Measurements from ENCODE around the gene TMED8.
"Not testable (repeated sequence)": the region's sequence is repeated elsewhere in the genome, so short reads cannot be mapped to it uniquely, and the experiment has no call there.

Gene TMED8, protein sequence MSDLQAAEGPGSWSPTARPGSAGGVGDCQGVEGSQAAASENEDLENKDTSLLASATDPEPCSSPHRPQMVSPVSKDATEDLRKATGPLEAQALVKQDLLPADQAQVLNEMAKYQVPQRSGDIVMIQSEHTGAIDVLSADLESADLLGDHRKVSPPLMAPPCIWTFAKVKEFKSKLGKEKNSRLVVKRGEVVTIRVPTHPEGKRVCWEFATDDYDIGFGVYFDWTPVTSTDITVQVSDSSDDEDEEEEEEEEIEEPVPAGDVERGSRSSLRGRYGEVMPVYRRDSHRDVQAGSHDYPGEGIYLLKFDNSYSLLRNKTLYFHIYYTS

DNA sequence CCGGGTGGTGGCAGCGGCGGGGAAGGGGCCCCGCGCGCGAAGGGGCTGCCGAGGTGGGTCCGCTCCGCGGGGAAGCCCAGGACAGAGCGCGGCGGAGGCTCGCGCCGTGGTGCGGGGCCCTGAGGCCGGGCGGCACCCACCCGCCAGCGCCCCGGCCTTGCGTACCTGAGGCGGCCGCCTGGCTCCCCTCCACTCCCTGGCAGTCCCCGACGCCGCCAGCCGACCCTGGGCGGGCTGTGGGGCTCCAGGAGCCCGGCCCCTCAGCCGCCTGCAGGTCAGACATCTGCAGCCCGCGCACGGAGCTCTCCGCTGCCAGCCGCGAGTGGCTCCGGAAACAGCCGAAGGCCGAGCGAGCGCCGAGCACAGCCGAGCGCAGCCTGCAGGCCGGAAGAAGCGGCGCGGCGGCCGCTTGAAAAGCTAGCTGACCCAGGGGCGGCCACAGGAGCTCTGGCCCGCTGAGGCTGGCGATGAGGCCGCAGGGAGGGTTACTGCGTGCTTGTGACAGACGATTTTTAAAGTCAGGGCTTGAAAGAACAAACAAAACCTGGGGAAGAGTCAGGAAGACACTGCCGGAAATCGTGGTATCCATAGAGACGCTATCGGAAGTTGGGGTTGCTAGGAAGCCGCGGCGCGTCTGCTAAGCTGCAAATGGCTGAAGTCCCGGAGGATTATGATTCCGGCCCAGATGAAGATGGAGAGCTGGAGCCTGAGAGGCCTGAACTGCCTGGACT, at the start of gene TMED8, which contains the start of gene SAMD15:
TSS of gene TMED8 (minus strand) at position 324 of the 731 bp plus-strand sequence. CDS start at position 283, 41 bp downstream.
TSS of gene SAMD15 (plus strand) at position 609 of the 731 bp plus-strand sequence. CDS start at position 649, 40 bp downstream.
- DNase-seq = peak; percentile 96

DNA sequence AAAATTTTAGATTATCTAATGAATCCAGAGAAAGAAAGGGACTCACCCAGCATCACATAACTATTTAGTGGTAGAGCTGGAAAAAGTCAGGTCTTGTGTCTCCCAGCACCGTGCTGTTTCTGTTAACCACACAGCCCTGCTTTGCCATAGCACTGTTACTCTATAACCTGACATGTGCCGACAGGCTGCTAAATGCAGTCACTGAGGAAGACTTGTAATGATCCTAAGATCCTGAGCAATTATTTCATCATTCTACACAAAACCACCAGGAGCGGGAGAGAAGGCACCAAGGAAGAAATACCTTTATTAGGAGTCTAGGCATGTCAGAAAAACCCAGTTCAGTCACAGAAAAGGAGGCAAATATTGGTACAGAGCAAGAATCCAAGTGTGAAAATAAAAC, 49.5 kb upstream of the TMED8 start:
- DNase-seq = no peak

- DNase-seq = no peak
Measured at GRCh38 chr14:77424862-77425261, 48.0 kb upstream of the TMED8 start.

DNA sequence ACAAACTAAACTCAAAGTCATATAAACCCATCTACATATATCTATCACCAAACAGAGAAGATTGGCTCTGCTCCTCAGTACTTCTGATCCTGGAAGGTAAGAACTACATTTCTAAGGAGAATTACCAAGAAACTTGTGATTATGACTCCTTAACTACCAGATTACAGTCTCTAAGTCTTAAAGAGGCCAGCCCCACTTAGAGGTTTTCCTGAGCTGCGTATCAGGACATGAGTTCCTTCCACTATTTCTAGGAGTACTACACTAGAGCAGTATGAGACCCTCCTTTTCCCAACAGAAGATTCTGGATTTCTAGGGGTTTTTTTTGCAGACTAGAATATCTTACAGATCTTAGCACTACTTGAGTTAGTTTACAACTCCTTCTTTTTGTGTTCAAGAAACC, 46.5 kb upstream of the TMED8 start, which contains the start of gene NOXRED1:
TSS of gene NOXRED1 (minus strand) at position 101 of the 400 bp plus-strand sequence. CDS start 634 bp downstream, outside the sequence.
- no peak for DNase-seq

- no peak for DNase-seq
Measured at GRCh38 chr14:77421201-77421600, 44.3 kb upstream of the TMED8 start.

DNA sequence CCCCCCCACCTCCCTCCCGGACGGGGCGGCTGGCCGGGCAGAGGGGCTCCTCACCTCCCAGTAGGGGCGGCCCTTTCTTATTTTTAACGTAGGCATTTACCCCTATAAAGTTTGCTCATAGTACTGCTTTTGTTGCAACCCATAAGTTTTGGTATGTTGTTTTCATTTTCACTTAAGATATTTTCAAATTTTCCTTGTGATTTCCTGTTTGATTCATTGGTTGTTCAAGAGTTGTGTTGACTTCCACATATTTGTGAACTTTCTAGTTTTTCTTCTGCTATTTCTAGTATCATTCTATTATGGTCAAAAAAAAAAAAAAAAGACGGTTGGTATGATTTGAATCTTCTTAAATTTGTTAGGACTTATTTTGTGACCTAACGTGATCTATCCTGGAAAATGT, 39.9 kb upstream of the TMED8 start:
- no peak for DNase-seq

- DNase-seq = not testable (repeated sequence)
Measured at GRCh38 chr14:77416098-77416497, 39.2 kb upstream of the TMED8 start.

GRCh38 chr14:77415403-77416030, 38.6 kb upstream of the TMED8 start:
- not testable (repeated sequence) for DNase-seq

GRCh38 chr14:77409131-77409533, 32.2 kb upstream of the TMED8 start:
- DNase-seq = no peak

DNA sequence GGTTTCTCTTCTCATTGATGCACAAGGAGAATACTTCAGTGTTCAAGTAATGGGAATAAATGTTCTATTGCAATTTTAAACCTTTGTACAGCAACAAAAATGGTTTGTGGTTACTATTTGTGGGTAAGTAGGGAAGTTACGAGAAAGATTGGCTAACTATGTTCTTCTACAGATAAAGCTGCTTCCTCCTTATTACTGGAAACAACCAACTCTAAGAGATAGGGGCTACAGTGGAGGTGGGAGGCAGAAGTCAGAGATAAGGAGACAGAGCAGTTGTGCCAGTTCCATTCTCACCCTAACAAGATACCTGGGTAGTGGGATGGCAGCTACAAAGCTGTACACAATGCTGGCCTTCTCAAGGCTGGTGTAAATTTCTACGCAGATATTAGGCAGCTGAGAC, 30.3 kb upstream of the TMED8 start:
- no peak for DNase-seq

DNA sequence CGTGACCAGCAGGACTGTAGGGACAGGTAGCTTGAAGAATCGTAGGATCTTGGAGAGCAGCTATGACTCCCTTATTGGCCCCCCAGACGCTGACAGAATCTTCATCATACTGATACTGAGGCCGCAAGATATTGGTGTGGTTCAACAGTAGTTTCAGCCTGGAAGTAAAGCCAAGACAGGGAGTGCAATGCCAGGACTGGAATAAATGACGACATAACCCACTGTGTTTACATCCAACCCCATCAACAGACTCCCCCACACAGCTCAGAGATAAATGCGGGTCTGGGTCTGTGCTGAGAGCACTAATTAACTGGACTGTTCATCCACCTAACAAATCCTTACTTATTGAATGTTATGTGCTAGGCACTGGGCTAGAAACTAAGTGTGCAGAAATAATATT, 29.8 kb upstream of the TMED8 start:
- DNase-seq = no peak

GRCh38 chr14:77406086-77406485, 29.2 kb upstream of the TMED8 start:
- DNase-seq = no peak

DNA sequence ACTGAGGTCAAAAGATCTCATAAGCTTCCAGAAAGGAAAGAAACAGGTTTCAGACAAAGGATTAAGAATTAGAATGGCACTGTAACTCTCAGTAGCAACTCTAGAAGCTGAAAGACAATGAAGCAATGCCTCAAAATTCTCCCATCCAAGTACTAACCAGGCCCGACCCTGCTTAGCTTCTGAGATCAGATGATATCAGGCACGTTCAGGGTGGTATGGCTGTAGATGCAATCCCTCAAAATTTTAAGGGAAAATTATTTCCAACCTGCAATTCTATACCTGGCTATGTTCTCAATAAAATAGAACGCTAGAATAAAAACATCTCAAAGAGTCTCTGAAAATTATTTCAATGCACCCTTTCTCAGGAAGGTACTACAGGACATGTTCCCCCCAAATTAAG, 26.9 kb upstream of the TMED8 start:
- no peak for DNase-seq

DNA sequence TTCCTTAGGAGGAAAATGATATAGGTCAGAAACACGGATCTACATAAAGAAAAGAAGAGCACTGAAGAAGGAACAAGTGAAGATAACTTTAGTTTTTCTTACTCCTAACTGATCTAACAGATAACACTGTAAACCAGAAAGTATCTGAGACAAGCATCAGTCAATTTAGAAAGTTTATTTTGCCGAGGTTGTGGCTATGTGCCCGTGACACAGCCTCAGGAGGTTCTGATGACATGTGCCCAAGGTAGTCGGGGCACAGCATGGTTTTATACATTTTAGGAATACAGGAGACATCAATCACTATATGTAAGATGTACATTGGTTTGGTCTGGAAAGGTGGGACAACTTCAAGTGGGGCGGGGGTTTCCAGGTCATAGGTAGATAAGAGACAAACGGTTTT, 23.3 kb upstream of the TMED8 start:
- no peak for DNase-seq

DNA sequence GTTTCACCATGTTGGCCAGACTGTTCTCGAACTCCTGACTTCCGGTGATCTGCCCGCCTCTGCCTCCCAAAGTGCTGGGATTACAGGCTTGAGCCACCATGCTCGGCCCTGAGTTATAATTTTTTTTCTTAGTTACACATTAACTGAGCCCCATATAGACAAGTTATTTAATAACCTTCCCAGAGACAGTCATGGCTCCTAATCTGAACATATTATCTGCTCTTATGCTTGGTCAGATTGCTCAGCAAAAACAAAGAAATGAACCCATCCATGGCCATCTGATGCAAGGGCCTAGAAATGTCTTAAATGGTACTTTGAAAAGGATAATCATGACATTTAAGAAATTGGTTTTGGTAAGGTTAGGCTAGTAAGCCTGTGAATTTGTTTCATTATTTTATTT, 13.3 kb upstream of the TMED8 start:
- DNase-seq = no peak

GRCh38 chr14:77378701-77379100, 1.8 kb upstream of the TMED8 start:
- no peak for DNase-seq

DNA sequence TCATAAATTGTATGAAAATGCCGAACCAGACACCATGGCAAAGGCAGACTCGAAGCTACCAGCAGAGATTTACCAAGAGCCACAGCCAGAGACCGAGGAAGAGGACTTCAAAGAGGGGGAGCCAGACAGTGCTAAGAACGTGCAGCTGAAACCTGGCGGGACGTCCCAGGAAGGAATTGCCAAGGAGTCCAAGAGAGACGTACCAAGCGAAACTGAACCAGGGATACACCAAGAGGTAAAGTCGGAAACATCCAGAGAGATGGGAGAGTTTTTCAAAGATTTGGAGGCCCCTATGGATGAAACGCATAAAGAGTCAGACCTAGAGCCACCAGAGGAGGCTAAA, 579 bp upstream of the TMED8 start:
- DNase-seq = no peak

DNA sequence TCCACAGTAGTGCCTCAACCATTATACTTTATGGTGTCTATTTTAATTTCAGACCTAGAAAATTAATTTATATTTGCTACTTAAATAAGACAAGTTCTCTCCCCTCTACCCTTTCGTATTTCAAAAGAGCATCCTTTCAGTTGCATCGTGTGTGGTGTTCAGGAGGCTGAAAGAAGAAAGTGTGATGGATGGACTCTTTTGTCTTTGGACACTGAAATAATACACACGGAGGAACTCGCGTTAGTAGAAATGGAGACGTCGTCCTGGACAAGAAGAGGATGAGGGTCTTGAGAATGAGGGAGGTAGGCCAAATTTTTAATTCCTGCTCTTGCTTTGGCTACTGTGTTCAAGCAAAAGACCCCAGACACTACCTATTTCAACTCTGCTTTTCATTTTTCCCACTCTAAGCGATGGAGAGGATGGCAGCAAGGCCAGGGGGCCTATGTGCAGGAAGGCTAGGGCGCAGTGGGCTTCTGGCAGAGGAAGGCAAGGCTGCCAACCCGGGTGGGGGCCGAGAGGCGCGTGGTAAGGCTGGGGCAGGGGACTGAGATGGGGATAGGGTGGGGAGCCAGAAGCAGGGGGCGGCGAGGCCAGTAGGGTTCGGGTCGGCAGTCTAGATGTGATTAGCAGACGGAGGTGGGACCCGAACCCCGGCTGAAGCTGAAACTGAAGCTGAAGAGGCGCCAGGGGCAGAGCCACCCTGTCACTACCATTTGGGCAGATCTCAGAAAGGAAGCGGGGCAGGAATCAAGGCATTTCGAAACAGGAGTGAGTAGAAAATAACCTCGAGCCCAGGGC, 722 bp downstream of the TMED8 start:
- peak; percentile 71 for DNase-seq

- no peak for DNase-seq
Measured at GRCh38 chr14:77375164-77375950, 1.5 kb downstream of the TMED8 start.

- peak; percentile 57 for DNase-seq
Measured at GRCh38 chr14:77372304-77372841, 4.5 kb downstream of the TMED8 start.

- no peak for DNase-seq
Measured at GRCh38 chr14:77369285-77369684, 7.6 kb downstream of the TMED8 start.

DNA sequence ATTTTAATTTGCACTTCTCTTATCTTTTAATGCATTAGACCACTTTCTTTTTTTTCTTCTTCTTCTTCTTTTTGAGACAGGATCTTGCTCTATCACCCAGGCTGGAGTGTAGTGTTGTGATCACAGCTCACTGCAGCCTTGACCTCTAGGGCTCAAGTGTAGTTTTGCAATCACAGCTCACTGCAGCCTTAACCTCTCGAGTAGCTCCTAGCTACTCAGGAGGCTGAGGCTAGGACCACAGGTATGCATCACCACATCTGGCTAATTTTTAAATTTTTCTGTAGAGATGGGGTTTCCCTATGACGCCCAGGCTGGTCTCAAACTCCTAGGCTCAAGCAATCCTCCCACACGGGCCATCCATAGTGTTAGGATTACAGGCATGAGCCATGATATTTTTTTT, 12.7 kb downstream of the TMED8 start:
- no peak for DNase-seq
